Ecto neural progenitor cell (in vitro differentiated cells): ENCODE results near the gene RPRD1B.
A peak's percentile ranks its signal among the peaks of the same experiment; 100 is the strongest.

Experiments
- DNase-seq: peaks from one replicate; pipeline ENCODE4 v3.0.0-alpha.2; 2018; ENCODE audit warnings: low spot score

The RPRD1B gene

GRCh38 chr20:38123021-38123587 is 89.6 kb downstream of the RPRD1B start:
- peak; percentile 48 for DNase-seq

- peak; percentile 24 for DNase-seq
These were observed 91.9 kb downstream of the RPRD1B start for GRCh38 chr20:38125157-38126056.

GRCh38 chr20:38126146-38126921 is 92.8 kb downstream of the RPRD1B start:
- no peak for DNase-seq

GRCh38 chr20:38126932-38127621 is 93.5 kb downstream of the RPRD1B start:
- no peak for DNase-seq

- no peak for DNase-seq
These were observed 94.5 kb downstream of the RPRD1B start for GRCh38 chr20:38127920-38128528.

GRCh38 chr20:38128691-38129090 is 95.1 kb downstream of the RPRD1B start:
- DNase-seq, result no peak

- DNase-seq, result no peak
These were observed 95.8 kb downstream of the RPRD1B start for GRCh38 chr20:38129248-38129865.

GRCh38 chr20:38129893-38130609 is 96.5 kb downstream of the RPRD1B start:
- DNase-seq, result no peak

GRCh38 chr20:38130687-38131587 is 97.4 kb downstream of the RPRD1B start:
- no peak for DNase-seq

- DNase-seq, result no peak
These were observed 98.1 kb downstream of the RPRD1B start for GRCh38 chr20:38131588-38132121.

GRCh38 chr20:38132156-38132909 is 98.8 kb downstream of the RPRD1B start:
- DNase-seq, result no peak

GRCh38 chr20:38132910-38133501 is 99.5 kb downstream of the RPRD1B start:
- no peak for DNase-seq

GRCh38 chr20:38133680-38134426 is 100.3 kb downstream of the RPRD1B start:
- no peak for DNase-seq

- no peak for DNase-seq
These were observed 101.1 kb downstream of the RPRD1B start for GRCh38 chr20:38134427-38135270.

GRCh38 chr20:38135271-38135650 is 101.7 kb downstream of the RPRD1B start:
- DNase-seq, result no peak

GRCh38 chr20:38135651-38136420 is 102.3 kb downstream of the RPRD1B start:
- DNase-seq, result no peak
